ENCODE measurements around the gene DMP1. TPM values are rescaled to one million over a fixed set of nuclear protein-coding genes. Genes with fewer than 3 reads are reported as not detected.
"Not testable (repeated sequence)": the region's sequence is repeated elsewhere in the genome, so short reads cannot be mapped to it uniquely, and the experiment has no call there.

The DMP1 gene
- total RNA-seq, 2 donors from 2014 or later: 0.21 TPM; not detected in 1

- DNase-seq (ENCODE audit: low spot score) (no peak), ATAC-seq (ENCODE audit: insufficient number of reproducible peaks, low FRiP score, low read depth) (no peak)
- no peak overlapping the region for H3K27ac ChIP-seq
- H3K27me3 ChIP-seq (replicated peaks; ENCODE audit: insufficient read depth): no peaks in the 10 kb centered on the region
- TF ChIP-seq CTCF (IDR thresholded peaks at IDR 0.05): no peak
- no peak overlapping the region for H3K4me3 ChIP-seq
- H3K36me3 ChIP-seq: no peaks in the 10 kb centered on the region
- H3K9me3 ChIP-seq: no peaks in the 10 kb centered on the region
- H3K4me1 ChIP-seq (ENCODE audit: control insufficient read depth in 1 of 2, low read depth in 2 of 2): no peaks in the 10 kb centered on the region
These were observed 27.7 kb downstream of the DMP1 start for GRCh38 chr4:87677731-87678130.

- no peak overlapping the region for H3K4me3 ChIP-seq
- peak; percentile 4 for DNase-seq (ENCODE audit: low spot score)
- H3K36me3 ChIP-seq: no peaks in the 10 kb centered on the region
- H3K4me1 ChIP-seq (ENCODE audit: control insufficient read depth in 1 of 2, low read depth in 2 of 2): no peaks in the 10 kb centered on the region
- ATAC-seq (ENCODE audit: insufficient number of reproducible peaks, low FRiP score, low read depth): no peak
- no peaks in the 10 kb centered on the region for H3K27me3 ChIP-seq (replicated peaks; ENCODE audit: insufficient read depth)
- H3K9me3 ChIP-seq: no peaks in the 10 kb centered on the region
- peak; percentile 71 for TF ChIP-seq CTCF (IDR thresholded peaks at IDR 0.05)
- no peak overlapping the region for H3K27ac ChIP-seq
These were observed 29.5 kb downstream of the DMP1 start for GRCh38 chr4:87679449-87680169.

GRCh38 chr4:87680271-87680670 lies 30.2 kb downstream of the DMP1 start:
- Histone ChIP-seq H3K4me1 (ENCODE audit: control insufficient read depth in 1 of 2, low read depth in 2 of 2) (no peaks in the 10 kb centered on the region), H3K27ac (no peak overlapping the region), H3K4me3 (no peak overlapping the region), H3K27me3 (replicated peaks; ENCODE audit: insufficient read depth) (no peaks in the 10 kb centered on the region), H3K36me3 (no peaks in the 10 kb centered on the region), H3K9me3 (no peaks in the 10 kb centered on the region)
- ATAC-seq (ENCODE audit: insufficient number of reproducible peaks, low FRiP score, low read depth): no peak
- TF ChIP-seq CTCF (IDR thresholded peaks at IDR 0.05): no peak
- no peak for DNase-seq (ENCODE audit: low spot score)

- H3K36me3 ChIP-seq: no peaks in the 10 kb centered on the region
- no peak overlapping the region for H3K4me3 ChIP-seq
- no peak for DNase-seq (ENCODE audit: low spot score)
- no peaks in the 10 kb centered on the region for H3K27me3 ChIP-seq (replicated peaks; ENCODE audit: insufficient read depth)
- TF ChIP-seq CTCF (IDR thresholded peaks at IDR 0.05): no peak
- no peak overlapping the region for H3K27ac ChIP-seq
- no peaks in the 10 kb centered on the region for H3K4me1 ChIP-seq (ENCODE audit: control insufficient read depth in 1 of 2, low read depth in 2 of 2)
- H3K9me3 ChIP-seq: peaks cover 11% of the 10 kb centered on the region
- ATAC-seq (ENCODE audit: insufficient number of reproducible peaks, low FRiP score, low read depth): no peak
These were observed 38.2 kb downstream of the DMP1 start for GRCh38 chr4:87688316-87688715.

- not testable (repeated sequence) for H3K27me3 ChIP-seq (replicated peaks; ENCODE audit: insufficient read depth); ATAC-seq (ENCODE audit: insufficient number of reproducible peaks, low FRiP score, low read depth); H3K27ac ChIP-seq; H3K4me1 ChIP-seq (ENCODE audit: control insufficient read depth in 1 of 2, low read depth in 2 of 2); DNase-seq (ENCODE audit: low spot score); H3K4me3 ChIP-seq; H3K36me3 ChIP-seq
- H3K9me3 ChIP-seq: peaks cover 11% of the 10 kb centered on the region
These were observed 40.9 kb downstream of the DMP1 start for GRCh38 chr4:87690947-87691346.

- not testable (repeated sequence) for H3K4me1 ChIP-seq (ENCODE audit: control insufficient read depth in 1 of 2, low read depth in 2 of 2); ATAC-seq (ENCODE audit: insufficient number of reproducible peaks, low FRiP score, low read depth); DNase-seq (ENCODE audit: low spot score); H3K36me3 ChIP-seq; H3K27ac ChIP-seq; H3K4me3 ChIP-seq; H3K27me3 ChIP-seq (replicated peaks; ENCODE audit: insufficient read depth)
- H3K9me3 ChIP-seq: peaks cover 11% of the 10 kb centered on the region
These were observed 42.0 kb downstream of the DMP1 start for GRCh38 chr4:87692060-87692459.
